GM21447 (cell line): Measurements from ENCODE around the gene PPP2R3B.
"Not testable (repeated sequence)": the region's sequence is repeated elsewhere in the genome, so short reads cannot be mapped to it uniquely, and the experiment has no call there.

ENCODE experiments used
- ATAC-seq: cut with Tn5 transposase; IDR thresholded peaks from one replicate; pipeline ENCODE4 v1.9.1; 2021; ENCODE audit not compliant: unreplicated experiment

Gene PPP2R3B

GRCh38 chrX:320126-320783 is 66.5 kb downstream of the PPP2R3B start:
- no peak for ATAC-seq

GRCh38 chrX:319579-320125 is 67.1 kb downstream of the PPP2R3B start:
- ATAC-seq, result no peak

- ATAC-seq, result peak; percentile 73
These were observed 67.7 kb downstream of the PPP2R3B start, which contains the start of gene GTPBP6 for GRCh38 chrX:318739-319578. TSS of gene GTPBP6 (minus strand) at chrX:318796. CDS start at chrX:318787, 9 bp downstream.

- ATAC-seq, result peak; percentile 63
These were observed 68.5 kb downstream of the PPP2R3B start for GRCh38 chrX:318068-318738.

DNA sequence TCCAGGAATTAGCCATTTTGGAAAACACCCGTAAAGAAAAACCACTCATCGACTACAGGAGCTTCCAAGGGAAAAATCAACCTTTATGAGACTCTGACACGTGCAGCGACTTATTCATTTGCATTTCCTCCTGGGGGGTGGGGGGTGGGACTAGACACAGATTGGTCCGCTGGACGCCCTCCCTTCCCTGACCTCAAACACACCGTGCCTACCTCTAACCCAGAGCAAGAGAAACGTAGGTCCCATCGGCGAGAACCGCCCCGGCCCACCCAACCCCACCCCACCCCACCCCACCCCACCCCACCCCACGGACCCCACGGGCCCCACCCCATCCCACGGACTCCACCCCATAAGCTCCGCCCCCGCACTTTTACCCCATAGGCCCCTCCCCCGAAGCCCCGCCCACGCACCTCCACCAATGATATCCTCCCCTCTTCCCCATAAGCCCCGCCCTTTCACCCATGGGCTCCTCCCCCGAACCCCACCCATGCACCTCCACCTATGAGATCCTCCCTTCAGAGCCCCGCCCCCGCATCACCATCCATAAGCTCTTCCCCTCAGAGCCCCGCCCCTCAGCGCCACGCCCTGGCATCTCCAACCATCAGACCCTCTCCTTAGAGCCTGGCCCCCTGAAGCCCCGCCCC is 69.2 kb downstream of the PPP2R3B start:
- ATAC-seq, result no peak

GRCh38 chrX:316351-317325 is 70.1 kb downstream of the PPP2R3B start:
- no peak for ATAC-seq

GRCh38 chrX:314781-315595 is 71.7 kb downstream of the PPP2R3B start:
- ATAC-seq, result no peak

DNA sequence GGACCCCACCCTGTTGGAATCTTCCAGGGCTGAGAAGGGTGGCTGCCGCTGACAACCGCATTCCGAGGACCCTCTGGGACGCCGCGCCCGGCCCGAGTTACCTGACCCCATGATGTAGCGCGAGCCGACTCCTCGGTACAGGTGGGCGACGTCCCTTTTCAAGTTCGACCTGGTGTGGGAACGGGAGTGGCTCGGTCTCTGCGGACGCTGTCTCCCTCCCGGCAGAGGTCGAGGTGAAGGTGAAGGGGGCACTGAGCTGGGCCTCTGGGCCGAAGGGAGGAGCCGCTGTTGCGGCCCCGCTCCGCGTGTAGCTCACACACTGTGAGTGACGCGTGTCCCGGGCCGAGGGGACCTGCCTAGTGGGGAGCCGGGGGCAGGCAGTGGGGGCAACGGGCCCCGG is 72.7 kb downstream of the PPP2R3B start:
- no peak for ATAC-seq

GRCh38 chrX:313546-313945 is 73.2 kb downstream of the PPP2R3B start:
- ATAC-seq, result no peak

- no peak for ATAC-seq
These were observed 73.9 kb downstream of the PPP2R3B start for GRCh38 chrX:312621-313331.

GRCh38 chrX:311156-312129 is 75.3 kb downstream of the PPP2R3B start:
- no peak for ATAC-seq

GRCh38 chrX:310621-311155 is 76.0 kb downstream of the PPP2R3B start:
- ATAC-seq, result no peak

- no peak for ATAC-seq
These were observed 77.7 kb downstream of the PPP2R3B start for GRCh38 chrX:308821-309520.

DNA sequence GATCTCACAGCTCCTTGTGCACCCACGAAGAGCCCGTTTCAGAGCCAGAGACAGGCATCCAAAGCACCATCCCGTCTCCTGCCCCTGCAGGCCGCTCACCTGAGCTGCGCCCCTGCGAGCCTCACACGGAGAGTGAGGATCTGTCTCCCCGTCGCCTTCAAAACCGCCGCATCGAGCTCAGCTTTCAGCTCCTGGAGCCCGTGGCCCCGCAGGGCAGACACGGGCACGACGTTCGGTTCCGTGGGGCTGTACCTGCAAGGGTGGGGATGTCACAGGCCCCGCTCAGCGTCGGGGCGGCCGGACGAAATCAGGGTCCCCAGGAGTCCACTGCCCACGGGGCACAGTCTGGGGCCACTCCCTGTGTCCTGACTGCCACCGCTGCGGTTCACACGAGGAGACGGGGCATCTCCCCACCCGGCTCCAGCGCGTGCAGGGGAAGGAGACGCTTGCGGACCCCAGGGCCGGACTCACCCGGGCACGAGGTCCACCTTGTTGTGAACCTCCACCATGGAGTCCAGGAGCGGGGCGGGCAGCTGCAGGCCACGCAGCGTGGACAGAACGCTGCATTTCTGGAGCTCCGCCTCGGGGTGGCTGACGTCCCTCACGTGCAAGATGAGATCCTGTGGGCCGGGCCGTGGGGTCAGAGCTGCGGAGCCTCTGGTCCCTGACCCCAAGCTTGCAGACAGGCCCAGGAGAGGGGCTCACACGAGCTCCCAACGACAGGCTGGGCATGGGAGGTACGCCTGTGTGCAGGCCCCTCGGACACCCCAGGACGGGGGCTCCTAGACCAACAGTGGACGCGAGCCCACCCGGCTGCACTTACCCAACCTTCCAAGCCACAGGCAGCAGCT is 79.2 kb downstream of the PPP2R3B start:
- no peak for ATAC-seq

DNA sequence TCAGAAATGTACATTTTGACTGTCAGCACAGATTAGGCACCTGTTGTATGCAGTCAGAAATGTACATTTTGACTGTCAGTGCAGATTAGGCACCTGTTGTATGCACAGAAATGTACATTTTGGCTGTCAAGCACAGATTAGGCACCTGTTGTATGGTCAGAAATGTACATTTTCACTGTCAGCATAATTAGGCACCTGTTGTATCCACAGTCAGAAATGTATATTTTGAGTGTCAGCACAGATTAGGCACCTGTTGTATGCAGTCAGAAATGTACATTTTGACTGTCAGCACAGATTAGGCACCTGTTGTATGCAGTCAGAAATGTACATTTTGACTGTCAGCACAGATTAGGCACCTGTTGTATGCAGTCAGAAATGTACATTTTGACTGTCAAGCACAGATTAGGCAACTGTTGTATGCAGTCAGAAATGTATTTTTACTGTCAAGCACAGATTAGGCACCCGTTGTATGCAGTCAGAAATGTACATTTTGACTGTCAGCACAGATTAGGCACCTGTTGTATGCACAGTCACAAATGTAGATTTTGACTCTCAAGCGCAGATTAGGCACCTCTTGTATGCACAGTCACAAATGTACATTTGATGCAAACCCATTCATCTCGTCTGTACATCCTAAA is 80.0 kb downstream of the PPP2R3B start:
- ATAC-seq, result not testable (repeated sequence)
